PC-3 (cell line): ENCODE data around the gene CASKIN2.

Experiments used
- CTCF ChIP-seq: fragments of 300-600 bp; sonication (generic); conservative IDR thresholded peaks from 2 replicates; pipeline ENCODE4 v1.5.1; 2017; ENCODE audit warnings: antibody characterized with exemption, low read depth, mild to moderate bottlenecking, low read length
- EZH2 ChIP-seq: fragments of 300-600 bp; sonication (generic); IDR thresholded peaks from one replicate; pipeline ENCODE4 v1.6.1; 2017; ENCODE audit warnings: antibody characterized with exemption, mild to moderate bottlenecking, low read length; ENCODE audit not compliant: unreplicated experiment

DNA sequence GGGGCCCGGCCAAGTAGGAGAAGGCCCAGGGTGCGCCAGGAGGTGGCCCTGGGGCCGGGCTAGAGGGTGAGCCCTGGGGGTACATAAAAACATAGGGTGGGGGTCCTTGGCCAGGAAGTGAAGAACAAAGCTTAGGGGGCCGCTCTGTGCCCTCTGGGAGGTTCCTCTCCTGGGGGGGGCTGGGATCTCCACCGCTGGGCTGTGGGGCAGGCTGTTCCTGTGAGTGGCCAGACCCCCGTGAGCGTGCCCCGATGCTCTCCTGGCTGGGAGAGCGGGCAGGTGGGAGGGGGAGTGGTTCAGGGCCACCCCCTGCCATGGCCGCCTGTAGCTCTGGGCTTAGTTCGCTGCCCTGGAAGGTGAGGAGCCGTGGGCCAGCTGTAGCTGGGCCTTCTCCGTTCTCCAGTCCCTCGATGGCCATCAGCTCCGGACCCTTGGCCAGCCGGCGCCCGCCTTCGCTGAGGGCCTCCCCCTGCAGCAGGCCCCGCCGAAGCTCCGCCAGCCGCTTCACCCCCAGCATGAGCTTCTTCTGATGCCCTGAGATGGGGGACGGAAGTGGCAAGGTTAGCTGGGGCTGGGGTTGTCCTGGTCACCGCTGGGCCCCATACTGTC lies 12.5 kb downstream of the CASKIN2 start:
- TF ChIP-seq CTCF: no peak
- TF ChIP-seq EZH2: no peak
